Esophagus squamous epithelium (tissue), 4 donors: ENCODE results near the gene BID.

Experiments used
- CTCF ChIP-seq, 6 experiments: fragments of 450-650 bp in 4 of 6; fragments of 200-600 bp in 2 of 6; sonication (generic) in 2 of 6; IDR thresholded peaks; one replicate each; pipeline ENCODE4 v1.5.1; 2016 to 2019; ENCODE audit warnings: antibody characterized with exemption in 6 of 6, mild to moderate bottlenecking in 4 of 6, moderate library complexity in 4 of 6
- POLR2A ChIP-seq, 4 donors: fragments of 450-650 bp; IDR thresholded peaks; one replicate each; pipeline ENCODE4 v1.6.1; 2017; ENCODE audit warnings: antibody characterized with exemption in 4 of 4, mild to moderate bottlenecking in 4 of 4, moderate library complexity in 3 of 4

- TF ChIP-seq POLR2A (IDR thresholded peaks at IDR 0.05) (no peak), CTCF (IDR thresholded peaks at IDR 0.05) (no peak)
These were observed 29.8 kb downstream of the BID start for GRCh38 chr22:17744430-17744829.
